Type B pancreatic cell (in vitro differentiated cells): ENCODE measurements around the gene CACTIN. TPM values are rescaled to one million over a fixed set of nuclear protein-coding genes. Genes with fewer than 3 reads are reported as not detected.

Experiments
- DNase-seq: peaks from one replicate; pipeline ENCODE4 v3.0.0; 2021; ENCODE audit warnings: mixed read lengths; ENCODE audit not compliant: unreplicated experiment; ENCODE audit errors: extremely low spot score
- H3K27ac Mint-ChIP-seq: 2 replicates; pipeline ENCODE4 v1.8.0; 2021; ENCODE audit warnings: mild to moderate bottlenecking, mixed read lengths
- H3K27me3 Mint-ChIP-seq: 2 replicates; pipeline ENCODE4 v1.8.0; 2021; ENCODE audit warnings: mixed read lengths
- H3K36me3 Mint-ChIP-seq: 2 replicates; pipeline ENCODE4 v1.8.0; 2021; ENCODE audit warnings: mixed read lengths
- H3K4me1 Mint-ChIP-seq: one replicate; pipeline ENCODE4 v1.8.0; 2021; ENCODE audit warnings: mixed read lengths; ENCODE audit not compliant: unreplicated experiment
- H3K4me3 Mint-ChIP-seq: 2 replicates; pipeline ENCODE4 v1.8.0; 2021; ENCODE audit warnings: mild to moderate bottlenecking, mixed read lengths
- H3K9me3 Mint-ChIP-seq: 2 replicates; pipeline ENCODE4 v1.8.0; 2021; ENCODE audit warnings: mixed read lengths
- CTCF ChIP-seq: fragments of 200-600 bp; sonication (generic); conservative IDR thresholded peaks from 2 replicates; pipeline ENCODE4 v1.5.0; 2021; ENCODE audit warnings: antibody characterized with exemption, mild to moderate bottlenecking
- total RNA-seq: library from RNA; stranded (reverse); gene quantifications from 2 replicates; pipeline ENCODE4 v1.2.1, GENCODE V29; 2021; ENCODE audit warnings: low replicate concordance

Gene CACTIN
- total RNA-seq, 1 donor from 2014 or later, result 32.4 TPM

GRCh38 chr19:3617463-3617862 lies 9.1 kb downstream of the CACTIN start:
- Mint-ChIP-seq H3K4me3 (no peak overlapping the region), H3K27me3 (no peaks in the 10 kb centered on the region), H3K36me3 (no peaks in the 10 kb centered on the region), H3K27ac (no peak overlapping the region), H3K4me1 (no peaks in the 10 kb centered on the region), H3K9me3 (no peaks in the 10 kb centered on the region)
- DNase-seq, result no peak
- no peak for TF ChIP-seq CTCF

- TF ChIP-seq CTCF, result no peak
- DNase-seq, result no peak
- Mint-ChIP-seq H3K4me3 (no peak overlapping the region), H3K27me3 (no peaks in the 10 kb centered on the region), H3K36me3 (no peaks in the 10 kb centered on the region), H3K4me1 (no peaks in the 10 kb centered on the region), H3K27ac (no peak overlapping the region), H3K9me3 (no peaks in the 10 kb centered on the region)
These were observed 11.0 kb downstream of the CACTIN start for GRCh38 chr19:3615524-3616135.

GRCh38 chr19:3614858-3615505 lies 11.6 kb downstream of the CACTIN start:
- Mint-ChIP-seq H3K36me3 (no peaks in the 10 kb centered on the region), H3K9me3 (no peaks in the 10 kb centered on the region), H3K27me3 (no peaks in the 10 kb centered on the region), H3K4me1 (no peaks in the 10 kb centered on the region), H3K27ac (no peak overlapping the region), H3K4me3 (no peak overlapping the region)
- TF ChIP-seq CTCF, result no peak
- no peak for DNase-seq

GRCh38 chr19:3613818-3614661 lies 12.6 kb downstream of the CACTIN start:
- no peak overlapping the region for H3K4me3 Mint-ChIP-seq
- H3K27me3 Mint-ChIP-seq, result no peaks in the 10 kb centered on the region
- no peak for TF ChIP-seq CTCF
- H3K27ac Mint-ChIP-seq, result no peak overlapping the region
- H3K36me3 Mint-ChIP-seq, result no peaks in the 10 kb centered on the region
- H3K4me1 Mint-ChIP-seq, result no peaks in the 10 kb centered on the region
- H3K9me3 Mint-ChIP-seq, result no peaks in the 10 kb centered on the region
- DNase-seq, result no peak

GRCh38 chr19:3612901-3613741 lies 13.5 kb downstream of the CACTIN start:
- Mint-ChIP-seq H3K27me3 (peaks cover 3% of the 10 kb centered on the region), H3K4me3 (no peak overlapping the region), H3K36me3 (no peaks in the 10 kb centered on the region), H3K27ac (no peak overlapping the region), H3K9me3 (no peaks in the 10 kb centered on the region), H3K4me1 (peaks cover 2% of the 10 kb centered on the region)
- no peak for TF ChIP-seq CTCF
- no peak for DNase-seq
